Tibial nerve (tissue), 3 donors: Measurements from ENCODE around the gene ITGB6.

Source experiments
- POLR2A ChIP-seq, 2 donors: fragments of 450-650 bp; IDR thresholded peaks; one replicate each; pipeline ENCODE4 v1.6.1; 2017; ENCODE audit warnings: antibody characterized with exemption in 2 of 2, mild to moderate bottlenecking in 2 of 2, moderate library complexity in 2 of 2
- TF ChIP-seq, protein P1 (sequence below), 5 experiments: fragments of 200-600 bp in 3 of 5; fragments of 450-650 bp in 2 of 5; sonication (generic) in 3 of 5; IDR thresholded peaks; one replicate each; pipeline ENCODE4 v1.5.1; 2016 to 2019; ENCODE audit warnings: antibody characterized with exemption in 5 of 5, mild to moderate bottlenecking in 3 of 5, moderate library complexity in 2 of 5

DNA sequence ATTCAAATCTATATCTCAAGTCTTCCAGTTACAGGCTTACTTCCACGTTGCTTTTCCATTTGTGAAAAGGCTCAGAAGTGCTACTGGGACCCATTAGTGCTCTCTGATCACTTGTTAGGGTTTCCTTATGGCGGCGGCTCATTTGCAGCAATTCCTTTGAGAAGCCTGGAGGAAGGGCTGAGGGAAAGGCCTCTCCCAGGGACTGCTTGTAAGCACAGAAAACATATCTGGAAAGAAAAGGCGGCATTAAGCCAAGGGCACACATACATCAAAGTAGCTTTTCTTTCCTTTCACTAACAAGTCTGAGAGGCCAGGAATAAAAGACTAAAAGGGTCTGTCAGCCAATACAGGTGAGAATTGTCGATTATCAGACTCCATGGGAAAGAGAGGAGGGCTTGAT lies 39.4 kb upstream of the ITGB6 start:
- TF ChIP-seq, protein P1, sequence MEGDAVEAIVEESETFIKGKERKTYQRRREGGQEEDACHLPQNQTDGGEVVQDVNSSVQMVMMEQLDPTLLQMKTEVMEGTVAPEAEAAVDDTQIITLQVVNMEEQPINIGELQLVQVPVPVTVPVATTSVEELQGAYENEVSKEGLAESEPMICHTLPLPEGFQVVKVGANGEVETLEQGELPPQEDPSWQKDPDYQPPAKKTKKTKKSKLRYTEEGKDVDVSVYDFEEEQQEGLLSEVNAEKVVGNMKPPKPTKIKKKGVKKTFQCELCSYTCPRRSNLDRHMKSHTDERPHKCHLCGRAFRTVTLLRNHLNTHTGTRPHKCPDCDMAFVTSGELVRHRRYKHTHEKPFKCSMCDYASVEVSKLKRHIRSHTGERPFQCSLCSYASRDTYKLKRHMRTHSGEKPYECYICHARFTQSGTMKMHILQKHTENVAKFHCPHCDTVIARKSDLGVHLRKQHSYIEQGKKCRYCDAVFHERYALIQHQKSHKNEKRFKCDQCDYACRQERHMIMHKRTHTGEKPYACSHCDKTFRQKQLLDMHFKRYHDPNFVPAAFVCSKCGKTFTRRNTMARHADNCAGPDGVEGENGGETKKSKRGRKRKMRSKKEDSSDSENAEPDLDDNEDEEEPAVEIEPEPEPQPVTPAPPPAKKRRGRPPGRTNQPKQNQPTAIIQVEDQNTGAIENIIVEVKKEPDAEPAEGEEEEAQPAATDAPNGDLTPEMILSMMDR (IDR thresholded peaks at IDR 0.05), result no peak
- TF ChIP-seq POLR2A (IDR thresholded peaks at IDR 0.05), result no peak
